Fibroblast of the aortic adventitia (primary cell): Measurements from ENCODE around the gene PBOV1. TPM values are rescaled to one million over a fixed set of nuclear protein-coding genes. Genes with fewer than 3 reads are reported as not detected.

ENCODE experiments used
- DNase-seq: peaks from one replicate; pipeline ENCODE4 v3.0.0-alpha.2; 2010; ENCODE audit warnings: low read depth
- H3K4me3 ChIP-seq: 2 replicates; pipeline ENCODE4 v1.5.1; 2011; ENCODE audit warnings: low read depth, mild to moderate bottlenecking, control low read depth, low read length, moderate library complexity
- CTCF ChIP-seq: IDR thresholded peaks from 2 replicates; pipeline ENCODE4 v1.5.1; 2011; ENCODE audit warnings: mild to moderate bottlenecking, low read length, control low read depth, inconsistent platforms; ENCODE audit not compliant: insufficient read depth
- total RNA-seq: library from RNA; depleted of rRNA; stranded (reverse); fragments of >200 nt; gene quantifications from 2 replicates; pipeline ENCODE4 v1.2.3, GENCODE V29; 2012; ENCODE audit warnings: low replicate concordance

PBOV1 gene
- total RNA-seq, 1 donor: not detected

- no peak for TF ChIP-seq CTCF
- H3K4me3 ChIP-seq: no peak overlapping the region
- no peak for DNase-seq
Observed at GRCh38 chr6:138201836-138202235, 16.5 kb downstream of the PBOV1 start.

GRCh38 chr6:138198430-138199091 is 19.7 kb downstream of the PBOV1 start:
- H3K4me3 ChIP-seq: no peak overlapping the region
- no peak for DNase-seq
- no peak for TF ChIP-seq CTCF

GRCh38 chr6:138197570-138197969 is 20.7 kb downstream of the PBOV1 start:
- no peak overlapping the region for H3K4me3 ChIP-seq
- no peak for TF ChIP-seq CTCF
- DNase-seq: no peak

- TF ChIP-seq CTCF: no peak
- H3K4me3 ChIP-seq: no peak overlapping the region
- DNase-seq: no peak
Observed at GRCh38 chr6:138196122-138196738, 22.1 kb downstream of the PBOV1 start.

- no peak for DNase-seq
- no peak overlapping the region for H3K4me3 ChIP-seq
- TF ChIP-seq CTCF: no peak
Observed at GRCh38 chr6:138194287-138194686, 24.0 kb downstream of the PBOV1 start.

GRCh38 chr6:138188278-138188941 is 29.9 kb downstream of the PBOV1 start:
- no peak overlapping the region for H3K4me3 ChIP-seq
- no peak for TF ChIP-seq CTCF
- DNase-seq: no peak
